Breast epithelium (tissue), 4 donors: Measurements from ENCODE around the gene STAB2. TPM values are rescaled to one million over a fixed set of nuclear protein-coding genes. Genes with fewer than 3 reads are reported as not detected.

Experiments
- DNase-seq, 2 donors: peaks; one replicate each; pipeline ENCODE4 v3.0.0-alpha.2; 2019; ENCODE audit warnings: low spot score in 2 of 2
- H3K27ac ChIP-seq, 2 donors: fragments of 200-600 bp; sonication (generic) in 1 of 2; one replicate each; pipeline ENCODE4 v1.5.1; 2016 to 2019; ENCODE audit warnings: mild to moderate bottlenecking in 1 of 2
- H3K27me3 ChIP-seq, 2 donors: fragments of 200-600 bp; sonication (generic) in 1 of 2; one replicate each; pipeline versions ENCODE4 v1.5.1 to v1.6.0; 2017 to 2019; ENCODE audit warnings: control low read depth in 1 of 2, mild to moderate bottlenecking in 1 of 2
- H3K36me3 ChIP-seq: fragments of 200-600 bp; one replicate; pipeline ENCODE4 v1.5.1; 2019
- H3K4me1 ChIP-seq, 2 donors: fragments of 200-600 bp; sonication (generic); one replicate each; pipeline ENCODE4 v1.5.1; 2016 to 2019; ENCODE audit warnings: control low read depth in 1 of 2
- H3K4me3 ChIP-seq, 3 donors: fragments of 200-600 bp; sonication (generic); 1 replicate in 2 of 3; 2 replicates in 1 of 3; pipeline ENCODE4 v1.5.1; 2016 to 2019; ENCODE audit warnings: mild to moderate bottlenecking in 3 of 3, moderate library complexity in 2 of 3
- H3K9me3 ChIP-seq, 2 donors: fragments of 200-600 bp; sonication (generic) in 1 of 2; one replicate each; pipeline ENCODE4 v1.5.1; 2016 to 2019; ENCODE audit warnings: control low read depth in 1 of 2
- POLR2A ChIP-seq: fragments of 450-650 bp; IDR thresholded peaks from one replicate; pipeline ENCODE4 v1.6.1; 2016; ENCODE audit warnings: antibody characterized with exemption, mild to moderate bottlenecking, moderate library complexity
- POLR2AphosphoS5 ChIP-seq, 3 donors: sonication (generic); formaldehyde crosslinking; IDR thresholded peaks; one replicate each; pipeline ENCODE4 v1.6.1; 2017; ENCODE audit warnings: antibody characterized with exemption in 3 of 3
- intact Hi-C: fragments of 100-400 bp; cut with DNase I; formaldehyde crosslinking; loops from one replicate; pipeline ENCODE4 v1.15.1; 2023; ENCODE audit warnings: low total_unique reads
- total RNA-seq, 3 donors: library from RNA; depleted of rRNA; stranded (reverse); fragments of >200 nt; gene quantifications; one replicate each; pipeline ENCODE4 v1.1.0, GENCODE V29; 2016
- TF ChIP-seq, protein P1 (sequence below), 3 donors: fragments of 450-650 bp; IDR thresholded peaks; one replicate each; pipeline ENCODE4 v1.5.1; 2016 to 2017; ENCODE audit warnings: antibody characterized with exemption in 3 of 3, mild to moderate bottlenecking in 3 of 3, moderate library complexity in 3 of 3

The STAB2 gene
- total RNA-seq, 3 donors from 2014 or later: under 0.01 to 2.5 (median 0.16) TPM

GRCh38 chr12:103716517-103717196 is 129.6 kb downstream of the STAB2 start:
- Histone ChIP-seq H3K4me3 (no peak overlapping the region), H3K27me3 (no peaks in the 10 kb centered on the region), H3K9me3 (no peaks in the 10 kb centered on the region), H3K27ac (no peak overlapping the region), H3K36me3 (no peaks in the 10 kb centered on the region), H3K4me1 (no peaks in the 10 kb centered on the region)
- no peak for DNase-seq
- intact Hi-C loops: no loop called here
- TF ChIP-seq POLR2A (no peak), POLR2AphosphoS5 (IDR thresholded peaks at IDR 0.05) (no peak)
- TF ChIP-seq, protein P1, sequence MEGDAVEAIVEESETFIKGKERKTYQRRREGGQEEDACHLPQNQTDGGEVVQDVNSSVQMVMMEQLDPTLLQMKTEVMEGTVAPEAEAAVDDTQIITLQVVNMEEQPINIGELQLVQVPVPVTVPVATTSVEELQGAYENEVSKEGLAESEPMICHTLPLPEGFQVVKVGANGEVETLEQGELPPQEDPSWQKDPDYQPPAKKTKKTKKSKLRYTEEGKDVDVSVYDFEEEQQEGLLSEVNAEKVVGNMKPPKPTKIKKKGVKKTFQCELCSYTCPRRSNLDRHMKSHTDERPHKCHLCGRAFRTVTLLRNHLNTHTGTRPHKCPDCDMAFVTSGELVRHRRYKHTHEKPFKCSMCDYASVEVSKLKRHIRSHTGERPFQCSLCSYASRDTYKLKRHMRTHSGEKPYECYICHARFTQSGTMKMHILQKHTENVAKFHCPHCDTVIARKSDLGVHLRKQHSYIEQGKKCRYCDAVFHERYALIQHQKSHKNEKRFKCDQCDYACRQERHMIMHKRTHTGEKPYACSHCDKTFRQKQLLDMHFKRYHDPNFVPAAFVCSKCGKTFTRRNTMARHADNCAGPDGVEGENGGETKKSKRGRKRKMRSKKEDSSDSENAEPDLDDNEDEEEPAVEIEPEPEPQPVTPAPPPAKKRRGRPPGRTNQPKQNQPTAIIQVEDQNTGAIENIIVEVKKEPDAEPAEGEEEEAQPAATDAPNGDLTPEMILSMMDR (IDR thresholded peaks at IDR 0.05): no peak

DNA sequence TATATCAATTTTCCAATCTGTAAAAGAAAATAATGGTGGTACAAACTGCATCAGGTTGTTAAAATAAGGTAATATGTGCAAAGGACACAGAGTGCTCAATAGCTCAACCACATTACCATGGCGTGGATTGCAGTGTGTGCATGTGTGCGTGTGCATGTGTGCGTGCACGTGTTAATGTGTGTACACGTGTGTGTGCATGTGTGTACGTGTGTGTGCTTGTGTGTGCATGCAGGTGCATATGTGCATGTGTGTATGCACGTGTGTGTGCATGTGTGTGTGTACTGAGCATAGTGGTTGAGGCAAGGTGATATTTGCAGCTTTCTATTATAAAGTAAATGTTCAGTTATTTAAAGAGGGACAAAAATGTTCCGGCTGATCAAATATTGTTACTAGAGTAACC is 138.3 kb downstream of the STAB2 start:
- H3K4me3 ChIP-seq: no peak overlapping the region
- no peak overlapping the region for H3K27ac ChIP-seq
- TF ChIP-seq POLR2AphosphoS5 (IDR thresholded peaks at IDR 0.05) (no peak), POLR2A (no peak)
- TF ChIP-seq, protein P1 (IDR thresholded peaks at IDR 0.05): no peak
- DNase-seq: no peak
- H3K9me3 ChIP-seq: no peaks in the 10 kb centered on the region
- H3K36me3 ChIP-seq: no peaks in the 10 kb centered on the region
- H3K27me3 ChIP-seq: no peaks in the 10 kb centered on the region
- no peaks in the 10 kb centered on the region for H3K4me1 ChIP-seq
- intact Hi-C loops: no loop called here

GRCh38 chr12:103727638-103728037 is 140.6 kb downstream of the STAB2 start:
- no peak for DNase-seq
- Histone ChIP-seq H3K4me3 (no peak overlapping the region), H3K9me3 (peaks cover 5 to 7% of the 10 kb centered on the region in 2 donors), H3K27me3 (no peaks in the 10 kb centered on the region), H3K4me1 (no peaks in the 10 kb centered on the region), H3K27ac (no peak overlapping the region), H3K36me3 (no peaks in the 10 kb centered on the region)
- intact Hi-C loops: no loop called here
- TF ChIP-seq, protein P1 (IDR thresholded peaks at IDR 0.05): no peak
- TF ChIP-seq POLR2AphosphoS5 (IDR thresholded peaks at IDR 0.05) (no peak), POLR2A (no peak)

GRCh38 chr12:103728323-103728722 is 141.2 kb downstream of the STAB2 start:
- TF ChIP-seq POLR2AphosphoS5 (IDR thresholded peaks at IDR 0.05) (no peak), POLR2A (no peak)
- TF ChIP-seq, protein P1 (IDR thresholded peaks at IDR 0.05): no peak

GRCh38 chr12:103729499-103729898 is 142.4 kb downstream of the STAB2 start:
- H3K27me3 ChIP-seq: no peaks in the 10 kb centered on the region
- no peak overlapping the region for H3K4me3 ChIP-seq

More at GRCh38 chr12:103728323-103728722, 141.2 kb downstream of the STAB2 start:
- no peaks in the 10 kb centered on the region for H3K4me1 ChIP-seq
- no peaks in the 10 kb centered on the region for H3K36me3 ChIP-seq
- H3K27ac ChIP-seq: no peak overlapping the region
- no peak overlapping the region for H3K4me3 ChIP-seq
- DNase-seq: no peak
- H3K9me3 ChIP-seq: peaks cover 5 to 7% of the 10 kb centered on the region in 2 donors
- no peaks in the 10 kb centered on the region for H3K27me3 ChIP-seq
- intact Hi-C loops: no loop called here

More at GRCh38 chr12:103729499-103729898, 142.4 kb downstream of the STAB2 start:
- peaks cover 5 to 7% of the 10 kb centered on the region in 2 donors for H3K9me3 ChIP-seq
- no peaks in the 10 kb centered on the region for H3K4me1 ChIP-seq
- H3K27ac ChIP-seq: no peak overlapping the region
- no peaks in the 10 kb centered on the region for H3K36me3 ChIP-seq
- intact Hi-C loops: no loop called here
- no peak for DNase-seq
- no peak for TF ChIP-seq POLR2A
- TF ChIP-seq, protein P1 (IDR thresholded peaks at IDR 0.05): no peak
- TF ChIP-seq POLR2AphosphoS5 (IDR thresholded peaks at IDR 0.05): no peak
